ENCODE data around the gene BUD13. TPM values are rescaled to one million over a fixed set of nuclear protein-coding genes. Genes with fewer than 3 reads are reported as not detected.
A peak's percentile ranks its signal among the peaks of the same experiment; 100 is the strongest.

Gene BUD13
- total and polyA plus RNA-seq, 2 of the 13 experiments (the other 11 are each of a cell fraction or from before 2014, with no cell fraction given): 13.3 to 25.9 TPM

GRCh38 chr11:116807601-116808261, 34.9 kb upstream of the BUD13 start (continued):
- TF ChIP-seq FOXK1 (CRISPR knock-in tag; IDR thresholded peaks at IDR 0.05; ENCODE audit: borderline replicate concordance, low read depth) (no peak), ZNF687 (CRISPR knock-in tag; IDR thresholded peaks at IDR 0.05) (no peak; the same call in 1 of the 2 replicates), ELF4 (CRISPR knock-in tag; IDR thresholded peaks at IDR 0.05; ENCODE audit: borderline replicate concordance) (0 out of 2 replicates have a peak, but pooled peaks have one; percentile 67), YEATS4 (CRISPR knock-in tag; IDR thresholded peaks at IDR 0.05; ENCODE audit: borderline replicate concordance) (no peak), MED13 (CRISPR knock-in tag; IDR thresholded peaks at IDR 0.05) (no peak), ZBTB7A (CRISPR knock-in tag; IDR thresholded peaks at IDR 0.05) (0 out of 2 replicates have a peak, but pooled peaks have one; percentile 30), NR1H2 (CRISPR knock-in tag; IDR thresholded peaks at IDR 0.05; ENCODE audit: borderline replicate concordance, low read depth) (peak; percentile 65; the same call in 1 of the 2 replicates), STAT6 (CRISPR knock-in tag; IDR thresholded peaks at IDR 0.05; ENCODE audit: borderline replicate concordance) (no peak), ZNF879 (CRISPR knock-in tag; IDR thresholded peaks at IDR 0.05) (no peak), ZNF781 (CRISPR knock-in tag; IDR thresholded peaks at IDR 0.05; ENCODE audit: borderline replicate concordance, not compliant biosample characterization) (peak; percentile 17), ZNF589 (CRISPR knock-in tag; conservative IDR thresholded peaks at IDR 0.05) (no peak), ETS1 (CRISPR knock-in tag; IDR thresholded peaks at IDR 0.05) (no peak), THAP7 (CRISPR knock-in tag; IDR thresholded peaks at IDR 0.05) (no peak), ZNF331 (CRISPR knock-in tag; IDR thresholded peaks at IDR 0.05) (no peak), MYNN (CRISPR knock-in tag; IDR thresholded peaks at IDR 0.05; ENCODE audit: low read depth) (no peak), CREBL2 (CRISPR knock-in tag; IDR thresholded peaks at IDR 0.05; ENCODE audit: borderline replicate concordance) (no peak), ZNF343 (CRISPR knock-in tag; IDR thresholded peaks at IDR 0.05) (no peak)
- TF ChIP-seq, protein P1, sequence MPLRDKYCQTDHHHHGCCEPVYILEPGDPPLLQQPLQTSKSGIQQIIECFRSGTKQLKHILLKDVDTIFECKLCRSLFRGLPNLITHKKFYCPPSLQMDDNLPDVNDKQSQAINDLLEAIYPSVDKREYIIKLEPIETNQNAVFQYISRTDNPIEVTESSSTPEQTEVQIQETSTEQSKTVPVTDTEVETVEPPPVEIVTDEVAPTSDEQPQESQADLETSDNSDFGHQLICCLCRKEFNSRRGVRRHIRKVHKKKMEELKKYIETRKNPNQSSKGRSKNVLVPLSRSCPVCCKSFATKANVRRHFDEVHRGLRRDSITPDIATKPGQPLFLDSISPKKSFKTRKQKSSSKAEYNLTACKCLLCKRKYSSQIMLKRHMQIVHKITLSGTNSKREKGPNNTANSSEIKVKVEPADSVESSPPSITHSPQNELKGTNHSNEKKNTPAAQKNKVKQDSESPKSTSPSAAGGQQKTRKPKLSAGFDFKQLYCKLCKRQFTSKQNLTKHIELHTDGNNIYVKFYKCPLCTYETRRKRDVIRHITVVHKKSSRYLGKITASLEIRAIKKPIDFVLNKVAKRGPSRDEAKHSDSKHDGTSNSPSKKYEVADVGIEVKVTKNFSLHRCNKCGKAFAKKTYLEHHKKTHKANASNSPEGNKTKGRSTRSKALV (CRISPR knock-in tag; IDR thresholded peaks at IDR 0.05): no peak

All from HepG2 (cell line).